WTC11 (cell line): ENCODE measurements around the gene TCEA2. TPM values are rescaled to one million over a fixed set of nuclear protein-coding genes. Genes with fewer than 3 reads are reported as not detected.

Experiments
- ATAC-seq: fragments of 200-7000 bp; cut with Tn5 transposase; 2 replicates; pipeline ENCODE4 v1.10.0; 2021; ENCODE audit warnings: mild to moderate bottlenecking, moderate library complexity
- CTCF ChIA-PET: fragments of 300-600 bp; sonication (Branson Sonifier 250); formaldehyde crosslinking; loops from one replicate; lab custom pipeline; 2021; ENCODE audit warnings: antibody characterized with exemption; lab: Charles Lee
- POLR2A ChIA-PET: fragments of 350-600 bp; sonication (Branson Sonifier 250); formaldehyde crosslinking; loops from one replicate; lab custom pipeline; 2021; ENCODE audit warnings: antibody characterized with exemption; lab: Charles Lee
- DNase-seq: peaks from one replicate; pipeline ENCODE4 v3.0.0; 2021; ENCODE audit warnings: low spot score
- H3K27ac Mint-ChIP-seq: 2 replicates; pipeline ENCODE4 v1.8.0; 2021; ENCODE audit warnings: mixed read lengths
- H3K27me3 Mint-ChIP-seq: 2 replicates; pipeline ENCODE4 v1.8.0; 2021; ENCODE audit warnings: low read depth, mild to moderate bottlenecking, moderate library complexity, mixed read lengths
- H3K36me3 Mint-ChIP-seq: 2 replicates; pipeline ENCODE4 v1.8.0; 2021; ENCODE audit warnings: mixed read lengths
- H3K4me1 Mint-ChIP-seq: 2 replicates; pipeline ENCODE4 v1.8.0; 2022; ENCODE audit warnings: mixed read lengths
- H3K4me3 Mint-ChIP-seq: 2 replicates; pipeline ENCODE4 v1.8.0; 2021; ENCODE audit warnings: mild to moderate bottlenecking, moderate library complexity, mixed read lengths
- H3K9me3 Mint-ChIP-seq: 2 replicates; pipeline ENCODE4 v1.8.0; 2021; ENCODE audit warnings: mixed read lengths
- ELF4 ChIP-seq: sonication (generic); formaldehyde crosslinking; IDR thresholded peaks from 2 replicates; pipeline ENCODE4 v1.8.1; 2022; ENCODE audit warnings: low read depth, mild to moderate bottlenecking, moderate library complexity, missing genetic modification reagents
- GABPB1 ChIP-seq: sonication (generic); formaldehyde crosslinking; IDR thresholded peaks from 2 replicates; pipeline ENCODE4 v1.8.1; 2023; ENCODE audit warnings: mild to moderate bottlenecking, missing genetic modification reagents
- JAZF1 ChIP-seq: fragments of 250-450 bp; sonication (Bioruptor Pico); IDR thresholded peaks from 2 replicates; pipeline ENCODE4 v1.9.0; 2021; ENCODE audit warnings: moderate library complexity, mild to moderate bottlenecking, inconsistent platforms
- MLX ChIP-seq: sonication (generic); formaldehyde crosslinking; IDR thresholded peaks from 2 replicates; pipeline ENCODE4 v1.8.1; 2023; ENCODE audit warnings: mild to moderate bottlenecking, missing genetic modification reagents, moderate library complexity
- PRDM15 ChIP-seq: sonication (generic); formaldehyde crosslinking; IDR thresholded peaks from 2 replicates; pipeline ENCODE4 v1.8.0; 2022; ENCODE audit warnings: missing genetic modification reagents
- PRRX2 ChIP-seq: fragments of 250-450 bp; sonication (Bioruptor Pico); IDR thresholded peaks from 2 replicates; pipeline ENCODE4 v1.8.0; 2021; ENCODE audit warnings: mild to moderate bottlenecking
- TP53 ChIP-seq: sonication (generic); formaldehyde crosslinking; IDR thresholded peaks from 2 replicates; pipeline ENCODE4 v1.8.1; 2023; ENCODE audit warnings: mild to moderate bottlenecking, missing genetic modification reagents
- ZMAT4 ChIP-seq: fragments of 250-450 bp; sonication (Bioruptor Pico); IDR thresholded peaks from 2 replicates; pipeline ENCODE4 v1.9.0; 2021; ENCODE audit warnings: mild to moderate bottlenecking
- total RNA-seq: library from RNA; stranded (reverse); gene quantifications from 3 replicates; pipeline ENCODE4 v1.2.3, GENCODE V29; 2021
- TF ChIP-seq, protein P1 (sequence below): sonication (generic); formaldehyde crosslinking; IDR thresholded peaks from 2 replicates; pipeline ENCODE4 v1.8.1; 2023; ENCODE audit warnings: mild to moderate bottlenecking, missing genetic modification reagents, borderline replicate concordance
- TF ChIP-seq, protein P2 (sequence below): sonication (generic); formaldehyde crosslinking; IDR thresholded peaks from 2 replicates; pipeline ENCODE4 v1.8.1; 2023; ENCODE audit warnings: mild to moderate bottlenecking, missing genetic modification reagents
- TF ChIP-seq, protein P3 (sequence below): fragments of 250-450 bp; sonication (Bioruptor Pico); IDR thresholded peaks from 2 replicates; pipeline ENCODE4 v1.9.0; 2021; ENCODE audit warnings: moderate library complexity, mild to moderate bottlenecking, inconsistent platforms, borderline replicate concordance
- TF ChIP-seq, protein P4 (sequence below): sonication (generic); formaldehyde crosslinking; IDR thresholded peaks from 2 replicates; pipeline ENCODE4 v1.8.1; 2022; ENCODE audit warnings: mild to moderate bottlenecking, missing genetic modification reagents, moderate library complexity, borderline replicate concordance
- TF ChIP-seq, protein P5 (sequence below): sonication (generic); formaldehyde crosslinking; IDR thresholded peaks from 2 replicates; pipeline ENCODE4 v1.8.1; 2023; ENCODE audit warnings: mild to moderate bottlenecking, missing genetic modification reagents

Gene TCEA2
- total RNA-seq, 1 experiment from 2014 or later: 55.8 TPM

DNA sequence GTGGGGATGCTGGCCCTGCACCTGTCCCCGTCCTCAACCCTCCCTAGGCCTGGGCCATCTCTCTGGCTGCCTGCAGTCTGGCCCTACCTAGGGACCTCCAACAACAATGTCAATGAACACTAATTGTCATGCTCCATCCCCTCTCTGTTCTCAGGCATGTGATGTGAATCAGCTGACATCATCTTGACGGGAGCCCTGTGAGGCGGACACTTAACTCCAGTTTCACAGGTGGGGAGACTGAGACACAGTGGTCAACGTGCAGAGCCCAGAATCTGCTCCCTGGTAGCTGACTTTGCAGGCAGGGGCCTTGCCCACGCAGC lies 762 bp upstream of the TCEA2 start:
- Mint-ChIP-seq H3K4me1 (peaks cover 35% of the 10 kb centered on the region), H3K36me3 (no peaks in the 10 kb centered on the region), H3K27me3 (peaks cover 7% of the 10 kb centered on the region), H3K9me3 (no peaks in the 10 kb centered on the region), H3K4me3 (peak overlapping the region; percentile 82), H3K27ac (no peak overlapping the region)
- no peak for TF ChIP-seq ELF4
- no peak for TF ChIP-seq PRRX2
- TF ChIP-seq, protein P1, sequence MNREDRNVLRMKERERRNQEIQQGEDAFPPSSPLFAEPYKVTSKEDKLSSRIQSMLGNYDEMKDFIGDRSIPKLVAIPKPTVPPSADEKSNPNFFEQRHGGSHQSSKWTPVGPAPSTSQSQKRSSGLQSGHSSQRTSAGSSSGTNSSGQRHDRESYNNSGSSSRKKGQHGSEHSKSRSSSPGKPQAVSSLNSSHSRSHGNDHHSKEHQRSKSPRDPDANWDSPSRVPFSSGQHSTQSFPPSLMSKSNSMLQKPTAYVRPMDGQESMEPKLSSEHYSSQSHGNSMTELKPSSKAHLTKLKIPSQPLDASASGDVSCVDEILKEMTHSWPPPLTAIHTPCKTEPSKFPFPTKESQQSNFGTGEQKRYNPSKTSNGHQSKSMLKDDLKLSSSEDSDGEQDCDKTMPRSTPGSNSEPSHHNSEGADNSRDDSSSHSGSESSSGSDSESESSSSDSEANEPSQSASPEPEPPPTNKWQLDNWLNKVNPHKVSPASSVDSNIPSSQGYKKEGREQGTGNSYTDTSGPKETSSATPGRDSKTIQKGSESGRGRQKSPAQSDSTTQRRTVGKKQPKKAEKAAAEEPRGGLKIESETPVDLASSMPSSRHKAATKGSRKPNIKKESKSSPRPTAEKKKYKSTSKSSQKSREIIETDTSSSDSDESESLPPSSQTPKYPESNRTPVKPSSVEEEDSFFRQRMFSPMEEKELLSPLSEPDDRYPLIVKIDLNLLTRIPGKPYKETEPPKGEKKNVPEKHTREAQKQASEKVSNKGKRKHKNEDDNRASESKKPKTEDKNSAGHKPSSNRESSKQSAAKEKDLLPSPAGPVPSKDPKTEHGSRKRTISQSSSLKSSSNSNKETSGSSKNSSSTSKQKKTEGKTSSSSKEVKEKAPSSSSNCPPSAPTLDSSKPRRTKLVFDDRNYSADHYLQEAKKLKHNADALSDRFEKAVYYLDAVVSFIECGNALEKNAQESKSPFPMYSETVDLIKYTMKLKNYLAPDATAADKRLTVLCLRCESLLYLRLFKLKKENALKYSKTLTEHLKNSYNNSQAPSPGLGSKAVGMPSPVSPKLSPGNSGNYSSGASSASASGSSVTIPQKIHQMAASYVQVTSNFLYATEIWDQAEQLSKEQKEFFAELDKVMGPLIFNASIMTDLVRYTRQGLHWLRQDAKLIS (CRISPR knock-in tag): no peak
- no peak for TF ChIP-seq JAZF1 (CRISPR knock-in tag)
- no peak for TF ChIP-seq PRDM15 (CRISPR knock-in tag)
- TF ChIP-seq MLX: no peak
- no peak for ATAC-seq
- DNase-seq: no peak
- CTCF ChIA-PET: interaction anchor here (0.6 to 3.0 kb wide), 12 partner anchors 8 to 524 kb away, joined by 3 to 18 read pairs (median 5); partner anchors contain the start of genes OPRL1, PRPF6, PTK6 and RGS19
- POLR2A ChIA-PET: no interaction called here

GRCh38 chr20:64063389-64064144 lies 569 bp downstream of the TCEA2 start:
- DNase-seq (peak; percentile 46), ATAC-seq (peak; percentile 10)
- ChIA-PET POLR2A (no interaction called here), CTCF (interaction anchor here (0.9 to 3.0 kb wide), 9 partner anchors 9 to 83 kb away, joined by 3 to 18 read pairs (median 6); partner anchors contain the start of genes PRPF6 and SAMD10)
- H3K4me1 Mint-ChIP-seq: peaks cover 32% of the 10 kb centered on the region
- no peaks in the 10 kb centered on the region for H3K9me3 Mint-ChIP-seq
- H3K27ac Mint-ChIP-seq: no peak overlapping the region
- no peaks in the 10 kb centered on the region for H3K36me3 Mint-ChIP-seq
- H3K27me3 Mint-ChIP-seq: peaks cover 7% of the 10 kb centered on the region
- peak overlapping the region; percentile 82 for H3K4me3 Mint-ChIP-seq
- TF ChIP-seq, protein P2, sequence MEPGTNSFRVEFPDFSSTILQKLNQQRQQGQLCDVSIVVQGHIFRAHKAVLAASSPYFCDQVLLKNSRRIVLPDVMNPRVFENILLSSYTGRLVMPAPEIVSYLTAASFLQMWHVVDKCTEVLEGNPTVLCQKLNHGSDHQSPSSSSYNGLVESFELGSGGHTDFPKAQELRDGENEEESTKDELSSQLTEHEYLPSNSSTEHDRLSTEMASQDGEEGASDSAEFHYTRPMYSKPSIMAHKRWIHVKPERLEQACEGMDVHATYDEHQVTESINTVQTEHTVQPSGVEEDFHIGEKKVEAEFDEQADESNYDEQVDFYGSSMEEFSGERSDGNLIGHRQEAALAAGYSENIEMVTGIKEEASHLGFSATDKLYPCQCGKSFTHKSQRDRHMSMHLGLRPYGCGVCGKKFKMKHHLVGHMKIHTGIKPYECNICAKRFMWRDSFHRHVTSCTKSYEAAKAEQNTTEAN: 0 out of 2 replicates have a peak, but pooled peaks have one; percentile 37
- TF ChIP-seq, protein P3, sequence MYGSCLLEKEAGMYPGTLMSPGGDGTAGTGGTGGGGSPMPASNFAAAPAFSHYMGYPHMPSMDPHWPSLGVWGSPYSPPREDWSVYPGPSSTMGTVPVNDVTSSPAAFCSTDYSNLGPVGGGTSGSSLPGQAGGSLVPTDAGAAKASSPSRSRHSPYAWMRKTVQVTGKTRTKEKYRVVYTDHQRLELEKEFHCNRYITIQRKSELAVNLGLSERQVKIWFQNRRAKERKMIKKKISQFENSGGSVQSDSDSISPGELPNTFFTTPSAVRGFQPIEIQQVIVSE (CRISPR knock-in tag): no peak
- TF ChIP-seq GABPB1 (CRISPR knock-in tag): peak; percentile 3; the same call in 1 of the 2 replicates
- TF ChIP-seq, protein P1 (CRISPR knock-in tag): no peak
- TF ChIP-seq, protein P4, sequence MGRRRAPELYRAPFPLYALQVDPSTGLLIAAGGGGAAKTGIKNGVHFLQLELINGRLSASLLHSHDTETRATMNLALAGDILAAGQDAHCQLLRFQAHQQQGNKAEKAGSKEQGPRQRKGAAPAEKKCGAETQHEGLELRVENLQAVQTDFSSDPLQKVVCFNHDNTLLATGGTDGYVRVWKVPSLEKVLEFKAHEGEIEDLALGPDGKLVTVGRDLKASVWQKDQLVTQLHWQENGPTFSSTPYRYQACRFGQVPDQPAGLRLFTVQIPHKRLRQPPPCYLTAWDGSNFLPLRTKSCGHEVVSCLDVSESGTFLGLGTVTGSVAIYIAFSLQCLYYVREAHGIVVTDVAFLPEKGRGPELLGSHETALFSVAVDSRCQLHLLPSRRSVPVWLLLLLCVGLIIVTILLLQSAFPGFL (CRISPR knock-in tag): no peak
- no peak for TF ChIP-seq TP53 (CRISPR knock-in tag)
- no peak for TF ChIP-seq ZMAT4
- TF ChIP-seq, protein P5, sequence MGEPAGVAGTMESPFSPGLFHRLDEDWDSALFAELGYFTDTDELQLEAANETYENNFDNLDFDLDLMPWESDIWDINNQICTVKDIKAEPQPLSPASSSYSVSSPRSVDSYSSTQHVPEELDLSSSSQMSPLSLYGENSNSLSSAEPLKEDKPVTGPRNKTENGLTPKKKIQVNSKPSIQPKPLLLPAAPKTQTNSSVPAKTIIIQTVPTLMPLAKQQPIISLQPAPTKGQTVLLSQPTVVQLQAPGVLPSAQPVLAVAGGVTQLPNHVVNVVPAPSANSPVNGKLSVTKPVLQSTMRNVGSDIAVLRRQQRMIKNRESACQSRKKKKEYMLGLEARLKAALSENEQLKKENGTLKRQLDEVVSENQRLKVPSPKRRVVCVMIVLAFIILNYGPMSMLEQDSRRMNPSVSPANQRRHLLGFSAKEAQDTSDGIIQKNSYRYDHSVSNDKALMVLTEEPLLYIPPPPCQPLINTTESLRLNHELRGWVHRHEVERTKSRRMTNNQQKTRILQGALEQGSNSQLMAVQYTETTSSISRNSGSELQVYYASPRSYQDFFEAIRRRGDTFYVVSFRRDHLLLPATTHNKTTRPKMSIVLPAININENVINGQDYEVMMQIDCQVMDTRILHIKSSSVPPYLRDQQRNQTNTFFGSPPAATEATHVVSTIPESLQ: no peak
